Fibroblast of pulmonary artery (primary cell): ENCODE measurements around the gene KANK4.

ENCODE experiments used
- DNase-seq: peaks from one replicate; pipeline ENCODE4 v3.0.0-alpha.2; 2010; ENCODE audit warnings: low read depth
- H3K4me3 ChIP-seq: replicated peaks from 2 replicates; pipeline ENCODE4 v1.5.1; 2011; ENCODE audit warnings: low read depth, mild to moderate bottlenecking, control low read depth, low read length, moderate library complexity
- TF ChIP-seq, protein P1 (sequence below): IDR thresholded peaks from 2 replicates; pipeline ENCODE4 v1.5.1; 2011; ENCODE audit warnings: mild to moderate bottlenecking, control low read depth, low read length, inconsistent platforms; ENCODE audit errors: missing control alignments

Gene KANK4

GRCh38 chr1:62316135-62316534, 3.1 kb downstream of the KANK4 start:
- TF ChIP-seq, protein P1, sequence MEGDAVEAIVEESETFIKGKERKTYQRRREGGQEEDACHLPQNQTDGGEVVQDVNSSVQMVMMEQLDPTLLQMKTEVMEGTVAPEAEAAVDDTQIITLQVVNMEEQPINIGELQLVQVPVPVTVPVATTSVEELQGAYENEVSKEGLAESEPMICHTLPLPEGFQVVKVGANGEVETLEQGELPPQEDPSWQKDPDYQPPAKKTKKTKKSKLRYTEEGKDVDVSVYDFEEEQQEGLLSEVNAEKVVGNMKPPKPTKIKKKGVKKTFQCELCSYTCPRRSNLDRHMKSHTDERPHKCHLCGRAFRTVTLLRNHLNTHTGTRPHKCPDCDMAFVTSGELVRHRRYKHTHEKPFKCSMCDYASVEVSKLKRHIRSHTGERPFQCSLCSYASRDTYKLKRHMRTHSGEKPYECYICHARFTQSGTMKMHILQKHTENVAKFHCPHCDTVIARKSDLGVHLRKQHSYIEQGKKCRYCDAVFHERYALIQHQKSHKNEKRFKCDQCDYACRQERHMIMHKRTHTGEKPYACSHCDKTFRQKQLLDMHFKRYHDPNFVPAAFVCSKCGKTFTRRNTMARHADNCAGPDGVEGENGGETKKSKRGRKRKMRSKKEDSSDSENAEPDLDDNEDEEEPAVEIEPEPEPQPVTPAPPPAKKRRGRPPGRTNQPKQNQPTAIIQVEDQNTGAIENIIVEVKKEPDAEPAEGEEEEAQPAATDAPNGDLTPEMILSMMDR: no peak
- DNase-seq: no peak
- no peak overlapping the region for H3K4me3 ChIP-seq

DNA sequence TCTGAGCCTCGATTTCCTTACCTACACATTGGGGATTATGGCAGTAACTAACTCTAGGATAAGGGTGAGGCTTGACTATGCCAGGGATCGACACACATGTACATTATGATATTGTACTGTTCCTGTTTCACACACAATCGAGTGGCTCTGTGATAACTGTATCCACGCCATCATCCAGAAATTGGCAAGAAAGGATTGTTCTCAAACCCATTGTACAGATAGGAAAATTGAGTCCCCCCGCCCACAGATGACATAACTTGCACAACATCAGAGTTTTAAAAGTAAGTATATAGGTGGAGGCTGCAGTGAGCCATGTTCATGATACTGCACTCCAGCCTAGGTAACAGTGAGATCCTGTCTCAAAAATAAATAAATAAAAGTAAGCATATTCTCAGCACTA, 3.8 kb downstream of the KANK4 start:
- no peak for DNase-seq
- H3K4me3 ChIP-seq: no peak overlapping the region
- TF ChIP-seq, protein P1: no peak

DNA sequence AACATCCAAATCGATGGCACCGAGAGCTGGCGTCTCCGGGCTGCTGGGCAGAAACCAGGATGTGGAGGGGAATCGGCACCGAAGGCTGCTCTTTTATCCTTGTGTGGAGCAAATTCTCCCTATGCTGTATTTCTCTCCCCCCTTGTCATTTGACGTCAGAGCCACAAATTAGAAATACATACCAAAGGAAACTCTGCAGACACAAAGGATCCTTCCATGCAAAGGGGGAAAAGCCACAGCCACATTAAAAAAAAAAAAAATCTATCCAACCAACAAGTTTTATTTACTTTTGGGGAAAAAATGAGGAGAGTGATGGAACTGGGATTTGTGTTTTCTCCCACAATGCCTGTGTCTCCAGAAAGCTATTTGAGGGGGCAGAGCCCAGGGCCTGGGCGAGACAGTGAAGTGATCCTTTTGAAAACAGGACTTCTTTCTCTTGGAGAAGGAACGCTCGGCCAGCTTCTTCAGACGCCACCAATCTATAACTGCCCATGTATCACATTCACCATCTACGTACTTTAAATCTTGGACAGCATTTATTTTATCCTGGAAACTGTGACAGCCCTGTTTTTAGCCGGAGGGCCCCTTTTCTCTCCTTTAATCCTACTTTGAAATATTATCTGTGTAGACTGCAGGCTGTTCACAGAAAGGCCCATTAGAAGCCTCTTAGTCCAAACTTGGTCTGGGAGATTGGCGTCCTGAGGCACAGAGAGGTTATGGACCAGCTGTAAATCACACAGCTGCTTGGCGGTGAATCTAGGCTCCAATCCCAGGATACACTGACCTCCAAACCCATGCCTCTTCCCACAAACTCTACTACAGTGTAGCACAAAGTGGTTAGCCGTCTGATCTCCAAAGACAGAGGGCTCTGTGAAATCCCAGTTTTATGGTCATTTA, 4.5 kb downstream of the KANK4 start:
- TF ChIP-seq, protein P1: no peak
- H3K4me3 ChIP-seq: no peak overlapping the region

DNA sequence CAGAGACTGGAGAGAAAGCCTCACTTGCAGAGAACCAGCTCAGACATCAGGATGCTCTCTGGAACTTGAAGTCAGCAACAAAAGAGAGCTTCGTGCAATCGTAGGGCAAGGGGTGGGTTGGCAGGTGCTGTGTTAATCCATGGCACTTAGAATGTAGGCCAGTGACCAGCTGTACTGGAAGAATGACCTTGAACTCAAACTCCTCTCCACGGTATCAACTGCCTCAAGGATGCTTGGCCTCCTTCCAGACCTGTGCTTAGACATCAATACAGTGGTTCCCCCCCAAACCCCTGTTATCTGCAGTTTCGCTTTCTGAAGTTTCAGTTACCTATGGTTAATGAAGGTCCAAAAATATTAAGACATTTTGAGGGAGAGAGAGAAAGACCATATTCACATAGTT, 6.5 kb downstream of the KANK4 start:
- no peak for DNase-seq
- no peak overlapping the region for H3K4me3 ChIP-seq
- TF ChIP-seq, protein P1: no peak

More for the DNA sequence above, 4.5 kb downstream of the KANK4 start:
- DNase-seq: no peak

GRCh38 chr1:62311473-62311943, 7.7 kb downstream of the KANK4 start:
- TF ChIP-seq, protein P1: no peak
- no peak overlapping the region for H3K4me3 ChIP-seq
- no peak for DNase-seq

- TF ChIP-seq, protein P1: no peak
- no peak overlapping the region for H3K4me3 ChIP-seq
These were observed 9.3 kb downstream of the KANK4 start for GRCh38 chr1:62309906-62310305.

More at GRCh38 chr1:62309906-62310305, 9.3 kb downstream of the KANK4 start:
- no peak for DNase-seq
